HG02588 (cell line): ENCODE measurements around the gene SLC44A5.
"Not testable (repeated sequence)": the region's sequence is repeated elsewhere in the genome, so short reads cannot be mapped to it uniquely, and the experiment has no call there.

Source experiments
- ATAC-seq: cut with Tn5 transposase; IDR thresholded peaks from one replicate; pipeline ENCODE4 v1.9.1; 2021; ENCODE audit warnings: mild to moderate bottlenecking, moderate library complexity; ENCODE audit not compliant: unreplicated experiment

The SLC44A5 gene

GRCh38 chr1:75611014-75611413 lies at the start of gene SLC44A5:
TSS of gene SLC44A5 (minus strand) at chr1:75611114. CDS start at chr1:75541447, 69,667 bp downstream.
- ATAC-seq, result no peak

GRCh38 chr1:75655931-75656330 lies 45.0 kb upstream of the SLC44A5 start:
- no peak for ATAC-seq

GRCh38 chr1:75647183-75647582 lies 36.3 kb upstream of the SLC44A5 start:
- not testable (repeated sequence) for ATAC-seq

- ATAC-seq, result not testable (repeated sequence)
Measured at GRCh38 chr1:75645153-75645552, 34.2 kb upstream of the SLC44A5 start.

GRCh38 chr1:75643460-75643859 lies 32.5 kb upstream of the SLC44A5 start:
- ATAC-seq, result no peak

- no peak for ATAC-seq
Measured at GRCh38 chr1:75641325-75641724, 30.4 kb upstream of the SLC44A5 start.

- ATAC-seq, result no peak
Measured at GRCh38 chr1:75640137-75640536, 29.2 kb upstream of the SLC44A5 start.

GRCh38 chr1:75632350-75632949 lies 21.5 kb upstream of the SLC44A5 start:
- peak; percentile 70 for ATAC-seq

GRCh38 chr1:75630998-75631397 lies 20.1 kb upstream of the SLC44A5 start:
- no peak for ATAC-seq

GRCh38 chr1:75630004-75630594 lies 19.2 kb upstream of the SLC44A5 start:
- ATAC-seq, result no peak

- no peak for ATAC-seq
Measured at GRCh38 chr1:75625795-75626194, 14.9 kb upstream of the SLC44A5 start.

GRCh38 chr1:75618382-75618781 lies 7.5 kb upstream of the SLC44A5 start:
- no peak for ATAC-seq

GRCh38 chr1:75616436-75617433 lies 5.8 kb upstream of the SLC44A5 start:
- no peak for ATAC-seq

- peak; percentile 40 for ATAC-seq
Measured at GRCh38 chr1:75615613-75616435, 4.9 kb upstream of the SLC44A5 start.

GRCh38 chr1:75614399-75614756 lies 3.5 kb upstream of the SLC44A5 start:
- ATAC-seq, result peak; percentile 6

- ATAC-seq, result no peak
Measured at GRCh38 chr1:75613916-75614315, 3.0 kb upstream of the SLC44A5 start.

- no peak for ATAC-seq
Measured at GRCh38 chr1:75612976-75613375, 2.1 kb upstream of the SLC44A5 start.

- no peak for ATAC-seq
Measured at GRCh38 chr1:75602486-75602885, 8.4 kb downstream of the SLC44A5 start.

- ATAC-seq, result no peak
Measured at GRCh38 chr1:75600781-75601180, 10.1 kb downstream of the SLC44A5 start.

GRCh38 chr1:75594327-75594726 lies 16.6 kb downstream of the SLC44A5 start:
- no peak for ATAC-seq

- ATAC-seq, result not testable (repeated sequence)
Measured at GRCh38 chr1:75593457-75593856, 17.5 kb downstream of the SLC44A5 start.
